Epithelial cell of esophagus (primary cell): ENCODE data around the gene NPM1.

Experiments
- DNase-seq: peaks from one replicate; pipeline ENCODE4 v3.0.0; 2010; ENCODE audit warnings: low read depth
- H3K4me3 ChIP-seq: 2 replicates; pipeline ENCODE4 v1.5.1; 2011; ENCODE audit warnings: mild to moderate bottlenecking, low read length, control low read depth
- TF ChIP-seq, protein P1 (sequence below): IDR thresholded peaks from 2 replicates; pipeline ENCODE4 v1.5.1; 2011; ENCODE audit warnings: low read depth, mild to moderate bottlenecking, low read length, control low read depth, inconsistent platforms; ENCODE audit not compliant: insufficient read depth; ENCODE audit errors: missing control alignments

NPM1 gene

DNA sequence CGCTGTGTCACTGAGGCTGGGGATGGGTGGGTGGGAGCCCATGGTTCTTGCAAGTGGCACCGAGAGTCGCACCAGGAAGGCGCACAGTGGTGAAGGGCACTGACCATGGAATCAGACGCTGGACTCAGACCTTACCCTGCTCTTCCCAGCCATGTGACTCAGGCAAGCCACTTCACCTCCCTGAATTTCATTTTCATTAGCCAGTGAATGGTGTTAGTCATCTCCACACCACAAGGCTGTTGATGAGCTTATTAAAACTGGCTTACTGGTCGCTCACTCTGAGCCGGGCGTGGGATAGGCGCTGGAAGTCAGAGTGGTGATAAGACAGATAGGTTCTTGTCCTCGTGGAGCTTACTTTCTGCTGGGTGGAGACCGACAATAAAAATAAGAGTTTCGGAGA, 56.9 kb downstream of the NPM1 start:
- H3K4me3 ChIP-seq = no peak overlapping the region
- DNase-seq = peak; percentile 81
- TF ChIP-seq, protein P1, sequence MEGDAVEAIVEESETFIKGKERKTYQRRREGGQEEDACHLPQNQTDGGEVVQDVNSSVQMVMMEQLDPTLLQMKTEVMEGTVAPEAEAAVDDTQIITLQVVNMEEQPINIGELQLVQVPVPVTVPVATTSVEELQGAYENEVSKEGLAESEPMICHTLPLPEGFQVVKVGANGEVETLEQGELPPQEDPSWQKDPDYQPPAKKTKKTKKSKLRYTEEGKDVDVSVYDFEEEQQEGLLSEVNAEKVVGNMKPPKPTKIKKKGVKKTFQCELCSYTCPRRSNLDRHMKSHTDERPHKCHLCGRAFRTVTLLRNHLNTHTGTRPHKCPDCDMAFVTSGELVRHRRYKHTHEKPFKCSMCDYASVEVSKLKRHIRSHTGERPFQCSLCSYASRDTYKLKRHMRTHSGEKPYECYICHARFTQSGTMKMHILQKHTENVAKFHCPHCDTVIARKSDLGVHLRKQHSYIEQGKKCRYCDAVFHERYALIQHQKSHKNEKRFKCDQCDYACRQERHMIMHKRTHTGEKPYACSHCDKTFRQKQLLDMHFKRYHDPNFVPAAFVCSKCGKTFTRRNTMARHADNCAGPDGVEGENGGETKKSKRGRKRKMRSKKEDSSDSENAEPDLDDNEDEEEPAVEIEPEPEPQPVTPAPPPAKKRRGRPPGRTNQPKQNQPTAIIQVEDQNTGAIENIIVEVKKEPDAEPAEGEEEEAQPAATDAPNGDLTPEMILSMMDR = no peak

DNA sequence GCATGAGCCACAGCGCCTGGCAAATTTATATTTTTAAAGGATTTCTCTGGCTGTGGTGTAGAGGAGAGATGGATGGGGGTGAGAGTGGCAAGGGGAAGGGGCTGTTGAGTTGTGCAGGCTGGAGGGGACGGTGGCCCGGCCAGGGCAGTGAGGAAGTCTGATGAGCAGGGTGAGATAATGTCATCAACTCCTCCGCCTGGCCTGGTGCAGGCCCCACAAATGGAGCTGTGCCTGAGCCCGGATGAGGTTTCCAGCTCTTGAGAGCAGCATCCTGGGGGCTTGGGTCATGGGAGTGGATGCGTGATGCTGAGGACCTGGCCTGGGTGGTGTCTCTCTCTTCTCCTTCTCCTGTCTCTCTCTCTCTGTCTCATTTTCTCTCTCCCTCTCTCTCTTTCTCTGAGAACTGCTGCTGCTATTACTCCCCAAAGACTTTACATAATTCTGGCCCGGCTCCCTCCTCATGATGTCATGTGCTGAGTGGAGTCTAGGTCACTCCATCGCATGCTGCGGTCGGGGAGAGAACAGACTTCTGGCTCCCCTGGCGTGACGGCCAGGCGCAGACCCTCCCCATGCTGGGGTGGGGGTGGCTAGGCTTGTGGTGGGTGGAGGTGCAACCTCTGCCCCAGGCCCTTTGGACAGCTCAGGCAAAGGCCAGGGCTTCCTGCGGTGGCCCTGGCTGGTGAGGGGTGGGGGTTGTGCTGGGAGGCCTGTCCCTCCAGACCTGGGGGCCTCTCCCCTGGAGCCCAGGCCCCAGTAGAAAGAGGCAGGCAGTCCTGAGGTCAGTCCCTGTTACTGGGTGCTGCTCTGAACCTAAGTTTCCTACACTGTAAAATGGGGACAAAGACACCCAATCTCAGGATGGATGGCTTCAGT, 58.2 kb downstream of the NPM1 start:
- H3K4me3 ChIP-seq = no peak overlapping the region
- DNase-seq = no peak
- TF ChIP-seq, protein P1 = no peak

DNA sequence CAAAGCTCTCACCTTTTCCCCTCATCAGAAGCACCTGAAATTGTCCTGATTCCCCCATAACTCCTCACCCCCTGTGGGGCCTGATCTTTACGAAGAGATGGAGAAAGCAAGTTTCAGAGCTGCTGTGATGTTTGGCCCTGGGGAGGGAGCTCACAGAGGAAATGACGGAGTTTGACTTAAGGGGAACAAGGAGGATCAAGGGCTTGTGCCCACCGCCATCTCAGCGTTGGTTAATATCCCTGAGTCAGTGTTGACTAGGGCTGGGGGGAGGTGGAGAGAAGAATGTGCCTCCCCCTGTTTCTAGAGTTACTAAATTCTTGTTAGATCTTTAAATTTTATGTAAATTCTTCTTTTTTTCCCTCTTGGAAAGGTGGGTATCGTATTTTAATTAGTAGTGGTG, 59.6 kb downstream of the NPM1 start:
- no peak overlapping the region for H3K4me3 ChIP-seq
- TF ChIP-seq, protein P1 = no peak
- DNase-seq = no peak

DNA sequence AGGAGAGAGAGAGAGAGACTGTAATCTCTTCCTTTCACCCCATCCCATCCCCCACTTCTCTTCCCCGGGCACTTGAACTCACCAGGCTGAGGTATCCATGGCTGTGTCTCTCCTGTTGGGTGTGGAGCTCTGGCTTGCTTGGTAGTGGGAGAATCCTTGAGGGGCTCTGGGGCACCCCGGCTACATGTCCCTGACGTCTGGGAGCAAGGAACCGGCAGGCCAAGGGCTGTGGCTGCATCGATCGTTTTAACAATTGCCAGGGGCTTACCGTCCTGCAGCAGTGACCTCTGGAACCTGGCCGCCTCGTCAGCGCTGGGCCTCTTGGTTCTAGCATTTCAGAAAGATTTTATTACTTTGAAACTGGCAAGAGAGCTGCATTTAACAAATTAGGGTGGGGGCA, 61.8 kb downstream of the NPM1 start:
- H3K4me3 ChIP-seq = no peak overlapping the region
- TF ChIP-seq, protein P1 = no peak
- DNase-seq = no peak

DNA sequence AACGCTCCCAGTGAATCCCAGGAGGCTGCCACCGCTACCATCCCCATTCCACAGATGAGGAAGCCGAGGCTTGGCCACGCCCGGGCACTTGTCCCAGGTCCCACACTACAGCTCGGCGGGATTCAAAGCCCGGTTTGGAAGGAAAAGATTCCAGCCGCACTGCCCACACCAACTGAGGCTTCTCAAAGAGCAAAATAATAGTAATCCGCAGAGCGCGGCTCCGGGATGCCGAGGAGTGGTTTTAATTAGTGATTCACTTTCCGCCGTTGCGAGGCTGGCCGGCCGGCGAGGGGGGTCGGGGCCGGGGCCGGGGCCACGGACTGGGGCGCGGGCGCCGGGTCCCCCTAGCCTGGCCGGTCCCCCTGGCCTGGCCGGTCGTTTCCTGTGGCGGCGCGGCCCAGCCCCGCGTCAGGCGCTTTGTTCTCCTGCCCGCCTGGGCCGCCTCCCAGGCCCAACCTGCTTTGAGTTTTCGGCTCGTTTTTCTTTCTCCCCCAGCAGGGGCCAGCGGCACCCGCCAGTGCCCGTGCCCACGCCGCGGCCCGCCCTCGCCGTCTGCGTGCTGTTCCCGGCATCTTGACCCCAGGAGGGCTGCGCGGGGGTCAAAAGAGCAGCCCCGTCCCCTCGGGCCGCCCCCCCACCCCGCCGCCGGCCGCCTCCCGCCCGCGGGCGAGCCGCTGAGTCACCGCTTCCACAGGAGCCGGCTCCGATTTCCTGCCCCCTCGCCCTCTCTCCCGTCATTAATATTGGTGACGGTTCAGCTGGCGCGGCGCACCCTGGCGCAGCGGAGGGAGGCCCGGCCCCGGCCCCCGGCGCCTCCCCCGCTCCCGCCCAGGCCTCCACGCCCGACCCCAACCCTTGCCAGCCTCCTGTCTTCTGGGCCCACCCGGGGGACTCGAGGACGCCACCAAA, 63.0 kb downstream of the NPM1 start:
- DNase-seq = peak; percentile 49
- TF ChIP-seq, protein P1 = no peak
- H3K4me3 ChIP-seq = peak overlapping the region; percentile 11

DNA sequence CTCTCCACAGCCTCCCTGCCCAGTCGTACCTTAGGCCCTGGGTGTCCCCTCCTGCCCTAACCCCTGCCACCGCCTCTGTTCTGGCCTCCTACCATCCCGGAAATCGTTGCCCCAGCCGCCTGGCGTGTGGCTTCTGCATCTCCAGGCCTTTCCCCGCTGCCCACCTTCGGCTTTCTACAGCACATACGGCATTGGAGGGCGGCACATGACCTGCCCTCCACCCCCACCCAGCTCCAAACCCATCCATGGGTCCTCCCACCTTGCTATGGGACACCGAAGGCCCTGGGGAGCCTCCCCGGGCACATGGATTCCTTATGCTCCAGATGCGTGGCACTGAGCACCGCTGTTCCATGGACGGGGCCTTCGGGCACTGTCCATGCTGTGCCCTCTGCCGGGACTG, 63.8 kb downstream of the NPM1 start:
- TF ChIP-seq, protein P1 = no peak
- no peak for DNase-seq
- H3K4me3 ChIP-seq = no peak overlapping the region
